GM10847 (cell line): Measurements from ENCODE around the gene ADISSP.

Source experiments
- POLR2A ChIP-seq: IDR thresholded peaks from 2 replicates; pipeline ENCODE4 v1.6.1; 2011; ENCODE audit not compliant: insufficient read length; ENCODE audit errors: extremely low read depth

ADISSP gene

GRCh38 chr20:3786665-3787323 lies 19.2 kb upstream of the ADISSP start, which contains the start of gene CENPB:
Gene CENPB, minus strand, starts transcription at chr20:3786740. Its CDS starts 257 bp downstream, at chr20:3786483.
- peak; percentile 61 for TF ChIP-seq POLR2A

- no peak for TF ChIP-seq POLR2A
Observed at GRCh38 chr20:3786126-3786484, 18.6 kb upstream of the ADISSP start.

- no peak for TF ChIP-seq POLR2A
Observed at GRCh38 chr20:3785240-3786125, 17.9 kb upstream of the ADISSP start.

- no peak for TF ChIP-seq POLR2A
Observed at GRCh38 chr20:3784863-3785239, 17.3 kb upstream of the ADISSP start.

- TF ChIP-seq POLR2A, result no peak
Observed at GRCh38 chr20:3784216-3784853, 16.8 kb upstream of the ADISSP start.

- no peak for TF ChIP-seq POLR2A
Observed at GRCh38 chr20:3783511-3784195, 16.1 kb upstream of the ADISSP start.

GRCh38 chr20:3783068-3783489 lies 15.5 kb upstream of the ADISSP start:
- no peak for TF ChIP-seq POLR2A

- TF ChIP-seq POLR2A, result no peak
Observed at GRCh38 chr20:3782597-3782996, 15.0 kb upstream of the ADISSP start.

- no peak for TF ChIP-seq POLR2A
Observed at GRCh38 chr20:3781153-3781910, 13.8 kb upstream of the ADISSP start, which contains the start of gene SPEF1. Gene SPEF1, minus strand, starts transcription at chr20:3781448. Its CDS starts 161 bp downstream, at chr20:3781287.

- no peak for TF ChIP-seq POLR2A
Observed at GRCh38 chr20:3778976-3779375, 11.4 kb upstream of the ADISSP start.

- TF ChIP-seq POLR2A, result no peak
Observed at GRCh38 chr20:3777716-3778629, 10.4 kb upstream of the ADISSP start.

GRCh38 chr20:3777381-3777715 lies 9.8 kb upstream of the ADISSP start:
- no peak for TF ChIP-seq POLR2A

- no peak for TF ChIP-seq POLR2A
Observed at GRCh38 chr20:3775457-3776108, 8.0 kb upstream of the ADISSP start.
